H1 (cell line): ENCODE measurements around the gene TSKU. TPM values are rescaled to one million over a fixed set of nuclear protein-coding genes. Genes with fewer than 3 reads are reported as not detected.

Source experiments
- CHD2 ChIP-seq: IDR thresholded peaks from 2 replicates; pipeline ENCODE4 v1.6.1; 2012; ENCODE audit warnings: low read length, improper control_type of control experiment
- EZH2 ChIP-seq: fragments of 200-600 bp; sonication (generic); IDR thresholded peaks from 2 replicates; pipeline ENCODE4 v1.7.1; 2012; ENCODE audit warnings: low read depth, mild to moderate bottlenecking, moderate library complexity, low read length, inconsistent platforms; ENCODE audit not compliant: severe bottlenecking
- GTF2F1 ChIP-seq: IDR thresholded peaks from 2 replicates; pipeline ENCODE4 v1.6.1; 2012; ENCODE audit warnings: low read depth, low read length, improper control_type of control experiment, borderline replicate concordance
- TEAD4 ChIP-seq: IDR thresholded peaks from 2 replicates; pipeline ENCODE4 v1.6.1; 2012; ENCODE audit warnings: low read depth, low read length, inconsistent platforms, mixed read lengths
- polyA plus RNA-seq, 7 experiments: library from polyadenylated mRNA; depleted of rRNA in 3 of 7; stranded (reverse) in 5 of 7; unstranded in 2 of 7; fragments of >200 nt in 5 of 7; fragments of 200-250 nt in 2 of 7; gene quantifications; 1 replicate in 5 of 7; 2 replicates in 1 of 7; 4 replicates in 1 of 7; pipeline versions ENCODE4 v1.2.1 to v1.2.3, GENCODE V29; 2011 to 2013; ENCODE audit warnings: missing spikeins in 2 of 7, mixed read lengths in 2 of 7
- total RNA-seq: library from RNA; stranded (reverse); fragmentation: NEBNext Ultra II Directional; extraction: Animal tissue kit (Norgen Biotek cat#: 25700); gene quantifications from 2 replicates; pipeline ENCODE4 v1.2.1, GENCODE V29; 2021

The TSKU gene
- total and polyA plus RNA-seq, 2 of the 8 experiments (the other 6 are each of a cell fraction or from before 2014, with no cell fraction given), result 22.8 to 28.4 TPM

DNA sequence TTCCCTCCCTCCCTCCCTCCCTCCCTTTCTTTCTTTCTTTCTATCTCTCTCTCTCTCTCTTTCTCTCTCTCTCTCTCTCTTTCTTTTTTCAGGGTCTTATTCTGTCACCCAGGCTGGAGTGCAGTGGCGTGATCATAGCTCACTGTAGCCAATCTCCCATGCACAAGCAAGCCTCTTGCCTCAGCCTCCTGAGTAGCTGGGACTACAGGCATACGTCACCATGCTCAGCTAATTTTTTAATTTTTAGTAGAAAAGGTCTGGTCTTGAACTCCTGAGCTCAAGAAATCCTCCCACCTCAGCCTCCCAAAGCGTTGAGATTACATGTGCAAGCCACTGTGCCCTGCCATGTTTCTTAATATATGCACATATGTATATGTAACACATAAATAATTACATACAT is 19.0 kb downstream of the TSKU start (continued):
- TF ChIP-seq EZH2, result no peak
- no peak for TF ChIP-seq GTF2F1
- no peak for TF ChIP-seq TEAD4
- no peak for TF ChIP-seq CHD2
